Measurements from ENCODE around the gene RNF149. TPM values are rescaled to one million over a fixed set of nuclear protein-coding genes. Genes with fewer than 3 reads are reported as not detected.
A peak's percentile ranks its signal among the peaks of the same experiment; 100 is the strongest.

The RNF149 gene
- total RNA-seq, 1 donor from 2014 or later = 47.0 TPM

- H3K27me3 Mint-ChIP-seq = no peaks in the 10 kb centered on the region
- H3K9me3 Mint-ChIP-seq = no peaks in the 10 kb centered on the region
- H3K36me3 Mint-ChIP-seq = peaks cover 29% of the 10 kb centered on the region
- H3K4me1 Mint-ChIP-seq (ENCODE audit: unreplicated experiment) = peaks cover 5% of the 10 kb centered on the region
- no peak for TF ChIP-seq CTCF (conservative IDR thresholded peaks at IDR 0.05)
- H3K27ac Mint-ChIP-seq = no peak overlapping the region
- DNase-seq (ENCODE audit: extremely low spot score, unreplicated experiment) = no peak
- no peak overlapping the region for H3K4me3 Mint-ChIP-seq
These were observed 36.3 kb downstream of the RNF149 start for GRCh38 chr2:101272045-101272784.

DNA sequence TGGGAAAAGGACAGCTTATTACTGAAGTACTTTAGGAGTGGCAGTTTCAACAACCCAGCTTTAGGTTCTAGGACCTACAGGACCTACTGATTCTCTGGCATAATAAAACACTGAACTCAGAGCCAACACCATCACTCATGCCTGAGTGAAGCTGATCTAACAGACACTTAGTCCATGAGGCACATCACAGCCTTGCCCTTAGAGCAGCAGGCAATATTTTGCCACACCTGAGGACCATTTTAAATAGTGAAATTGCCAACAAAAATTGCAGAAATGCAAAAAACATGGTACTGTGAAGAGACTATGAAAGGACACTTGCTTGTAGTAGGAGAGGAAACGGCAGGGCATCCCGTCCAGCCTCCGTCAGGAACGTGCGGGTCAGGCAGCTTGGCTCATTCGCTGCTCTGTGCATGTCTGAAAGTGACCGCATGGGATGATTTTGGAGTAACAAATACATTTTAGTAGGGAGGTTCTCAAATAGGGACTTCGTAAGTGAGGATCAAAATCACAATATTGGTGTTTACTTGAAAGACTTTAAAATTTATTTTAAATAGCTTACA, 37.7 kb downstream of the RNF149 start:
- Mint-ChIP-seq H3K27me3 (no peaks in the 10 kb centered on the region), H3K9me3 (no peaks in the 10 kb centered on the region), H3K4me3 (no peak overlapping the region), H3K27ac (no peak overlapping the region), H3K36me3 (peaks cover 29% of the 10 kb centered on the region), H3K4me1 (ENCODE audit: unreplicated experiment) (peaks cover 5% of the 10 kb centered on the region)
- no peak for TF ChIP-seq CTCF (conservative IDR thresholded peaks at IDR 0.05)
- no peak for DNase-seq (ENCODE audit: extremely low spot score, unreplicated experiment)

GRCh38 chr2:101267671-101268656, 40.5 kb downstream of the RNF149 start:
- Mint-ChIP-seq H3K9me3 (no peaks in the 10 kb centered on the region), H3K4me1 (ENCODE audit: unreplicated experiment) (peaks cover 5% of the 10 kb centered on the region), H3K36me3 (peaks cover 34% of the 10 kb centered on the region), H3K27ac (peak overlapping the region; percentile 63), H3K27me3 (no peaks in the 10 kb centered on the region), H3K4me3 (peak overlapping the region; percentile 40)
- no peak for TF ChIP-seq CTCF (conservative IDR thresholded peaks at IDR 0.05)
- DNase-seq (ENCODE audit: extremely low spot score, unreplicated experiment) = no peak

- DNase-seq (ENCODE audit: extremely low spot score, unreplicated experiment) = no peak
- Mint-ChIP-seq H3K27ac (peak overlapping the region; percentile 65), H3K27me3 (no peaks in the 10 kb centered on the region), H3K4me3 (no peak overlapping the region), H3K9me3 (no peaks in the 10 kb centered on the region), H3K36me3 (peaks cover 43% of the 10 kb centered on the region), H3K4me1 (ENCODE audit: unreplicated experiment) (peaks cover 5% of the 10 kb centered on the region)
- no peak for TF ChIP-seq CTCF (conservative IDR thresholded peaks at IDR 0.05)
These were observed 42.5 kb downstream of the RNF149 start for GRCh38 chr2:101265893-101266499.

DNA sequence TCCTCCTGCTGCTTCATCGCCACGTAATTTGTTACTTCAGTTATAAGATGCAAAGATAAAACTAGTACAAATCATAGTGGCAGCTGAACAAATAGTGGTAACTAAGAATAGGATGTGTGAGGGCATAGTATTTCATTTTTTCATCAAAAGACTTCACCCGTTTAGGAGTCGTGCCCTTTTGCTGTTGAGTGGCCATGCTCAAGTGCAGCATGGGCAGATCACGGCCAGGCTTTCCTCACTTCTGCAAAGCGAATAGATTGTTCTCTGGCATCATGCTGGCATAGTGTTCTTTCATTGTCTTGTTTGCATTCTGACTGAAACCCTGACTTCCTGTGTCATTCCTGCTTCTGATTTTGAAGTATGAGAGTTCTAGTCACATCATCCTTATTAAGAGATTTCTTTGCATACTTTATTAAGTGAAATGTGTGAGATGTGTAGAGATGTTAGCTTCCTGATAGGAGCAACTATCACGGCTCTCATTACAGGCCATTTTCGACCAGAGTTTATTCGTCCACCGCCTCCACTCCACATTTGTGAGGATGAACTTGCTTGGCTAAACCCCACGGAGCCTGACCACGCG, 44.1 kb downstream of the RNF149 start:
- DNase-seq (ENCODE audit: extremely low spot score, unreplicated experiment) = no peak
- Mint-ChIP-seq H3K36me3 (peaks cover 34% of the 10 kb centered on the region), H3K27me3 (no peaks in the 10 kb centered on the region), H3K4me3 (no peak overlapping the region), H3K27ac (peak overlapping the region; percentile 13), H3K4me1 (ENCODE audit: unreplicated experiment) (peaks cover 5% of the 10 kb centered on the region), H3K9me3 (no peaks in the 10 kb centered on the region)
- TF ChIP-seq CTCF (conservative IDR thresholded peaks at IDR 0.05) = no peak
